GM21576 (cell line): ENCODE measurements around the gene PLA2G4F.

Experiments used
- ATAC-seq: cut with Tn5 transposase; IDR thresholded peaks from one replicate; pipeline ENCODE4 v1.9.1; 2021; ENCODE audit warnings: mild to moderate bottlenecking, moderate library complexity; ENCODE audit not compliant: unreplicated experiment

The PLA2G4F gene

DNA sequence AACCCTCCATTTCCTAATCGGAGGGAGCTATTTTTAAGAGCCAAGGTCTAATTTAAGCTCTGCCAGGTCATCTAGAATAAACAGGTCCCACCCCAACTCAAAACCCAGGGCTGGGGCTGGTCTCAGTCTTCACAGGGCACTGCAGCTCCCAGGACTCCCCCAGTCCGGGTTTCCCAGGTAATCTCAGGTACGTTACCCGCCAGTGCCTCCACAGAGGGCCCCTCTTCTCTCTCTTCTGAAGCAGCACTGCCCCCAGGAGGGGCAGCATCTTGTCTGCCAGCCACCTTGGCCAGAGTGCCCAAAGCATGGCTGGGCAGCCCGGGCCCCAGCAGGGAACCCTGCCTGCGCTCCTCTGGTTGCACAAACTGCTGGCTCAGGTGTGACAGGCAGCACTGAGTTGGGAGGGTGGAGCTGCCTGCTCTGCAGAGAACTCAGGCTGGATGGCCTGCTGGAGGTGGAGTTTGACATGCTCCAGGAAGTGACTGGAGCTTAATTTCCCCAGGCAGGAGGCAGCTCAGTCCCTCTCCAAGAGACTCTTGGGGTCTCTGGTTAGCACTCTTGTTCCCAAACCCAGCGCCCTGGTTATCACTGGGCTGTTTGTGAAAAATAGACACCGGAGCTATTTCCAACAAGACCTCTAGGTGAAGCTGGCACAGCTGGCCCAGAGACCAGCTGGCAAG, at the start of gene PLA2G4F:
Gene PLA2G4F (minus strand): TSS at position 394 of the 680 bp plus-strand sequence. CDS start 87 bp downstream, at position 307.
- ATAC-seq, result no peak

- no peak for ATAC-seq
These were observed 47.5 kb upstream of the PLA2G4F start for GRCh38 chr15:42203891-42204290.

DNA sequence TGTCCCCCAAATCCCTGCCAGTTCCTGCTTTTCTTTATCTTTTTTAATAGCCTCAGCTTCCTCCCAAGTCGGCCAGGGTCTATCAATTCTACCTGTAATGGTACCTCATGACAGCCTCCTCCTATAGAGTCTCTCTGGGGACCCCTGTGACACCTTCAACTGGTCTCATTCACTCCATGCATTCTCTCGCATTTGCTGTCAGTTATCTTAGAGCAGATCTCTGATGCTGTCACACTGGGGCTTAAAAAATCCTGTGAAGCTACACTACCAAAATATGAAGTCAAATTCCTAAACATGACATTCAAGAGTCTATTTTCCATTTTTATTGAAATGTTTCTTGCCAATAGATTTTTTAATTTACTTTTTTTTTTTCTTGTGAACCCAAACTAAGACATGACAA, 46.2 kb upstream of the PLA2G4F start:
- no peak for ATAC-seq

GRCh38 chr15:42201801-42202200, 45.4 kb upstream of the PLA2G4F start:
- no peak for ATAC-seq

DNA sequence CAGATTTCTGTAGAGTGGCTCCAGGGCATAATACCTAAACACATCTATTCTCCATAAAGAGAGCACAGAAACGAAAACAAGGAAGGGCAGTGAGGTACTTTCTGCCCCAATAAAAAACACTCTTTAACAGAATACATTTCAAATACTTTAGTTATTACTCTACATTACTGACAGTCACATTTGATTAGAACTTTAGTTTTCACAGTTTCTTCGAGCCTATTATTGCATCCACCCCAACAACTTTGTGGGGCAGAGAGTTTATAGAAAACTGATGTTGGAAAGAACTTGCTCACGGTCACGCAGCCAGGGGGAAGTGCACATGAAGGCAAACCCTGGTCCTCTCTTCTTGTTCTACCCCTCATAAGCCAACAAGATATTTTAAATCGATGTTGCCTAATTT, 42.7 kb upstream of the PLA2G4F start:
- ATAC-seq, result no peak

DNA sequence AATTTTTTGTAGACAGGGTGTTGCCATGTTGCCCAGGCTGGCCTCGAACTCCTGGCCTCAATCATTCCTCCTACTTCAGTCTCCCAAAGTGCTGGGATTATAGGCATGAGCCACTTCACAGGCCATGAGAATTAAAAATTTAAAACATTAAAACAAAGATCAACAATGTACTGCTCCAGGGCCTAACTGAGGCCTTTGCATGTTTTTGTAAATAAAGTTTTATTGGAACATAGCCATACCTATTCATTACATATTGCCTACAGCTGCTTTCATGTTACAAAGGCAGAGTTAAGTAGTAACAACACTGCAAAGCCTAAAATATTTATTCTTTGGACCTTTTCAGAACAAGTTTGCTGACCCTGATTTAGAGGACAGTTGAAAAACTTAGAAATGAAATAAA, 42.1 kb upstream of the PLA2G4F start:
- no peak for ATAC-seq

DNA sequence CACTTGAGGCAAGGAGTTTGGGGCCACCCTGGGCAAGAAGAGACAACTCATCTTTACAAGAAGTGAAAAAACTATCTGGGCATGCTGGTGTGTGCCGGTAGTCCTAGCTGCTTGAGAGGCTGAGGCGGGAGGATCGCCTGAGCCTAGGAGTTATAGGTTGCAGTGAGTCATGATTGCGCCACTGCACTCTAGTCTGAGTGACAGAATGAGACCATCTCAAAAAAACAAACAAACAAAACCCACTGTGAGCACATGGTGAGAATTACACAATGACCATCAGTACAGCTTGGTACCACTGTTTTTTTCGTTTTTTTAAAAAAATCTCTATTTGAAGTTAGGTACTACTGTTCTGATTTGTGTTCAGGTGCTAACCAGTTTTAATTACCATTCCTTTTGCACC, 38.1 kb upstream of the PLA2G4F start:
- ATAC-seq, result no peak

GRCh38 chr15:42193383-42193782, 36.9 kb upstream of the PLA2G4F start:
- no peak for ATAC-seq

GRCh38 chr15:42191610-42192346, 35.3 kb upstream of the PLA2G4F start:
- no peak for ATAC-seq

DNA sequence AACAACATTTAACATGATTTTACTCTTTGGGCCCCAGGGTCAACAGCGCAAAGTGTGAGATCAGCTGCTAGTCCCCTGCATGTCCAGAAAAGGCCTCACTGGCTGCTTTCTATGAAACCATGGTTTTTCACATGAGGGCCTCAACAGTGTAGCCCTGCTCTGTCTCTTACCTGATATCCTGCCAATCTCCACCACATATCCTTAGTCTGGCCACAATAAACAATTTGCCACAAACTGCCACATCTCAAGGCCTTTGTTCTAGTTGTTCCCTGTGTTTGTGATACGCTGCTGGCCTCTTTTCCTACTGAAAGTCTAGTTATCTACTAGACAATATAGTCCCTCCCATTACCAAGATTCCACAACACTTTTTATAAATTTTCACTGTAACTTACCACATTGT, 33.9 kb upstream of the PLA2G4F start:
- ATAC-seq, result no peak

DNA sequence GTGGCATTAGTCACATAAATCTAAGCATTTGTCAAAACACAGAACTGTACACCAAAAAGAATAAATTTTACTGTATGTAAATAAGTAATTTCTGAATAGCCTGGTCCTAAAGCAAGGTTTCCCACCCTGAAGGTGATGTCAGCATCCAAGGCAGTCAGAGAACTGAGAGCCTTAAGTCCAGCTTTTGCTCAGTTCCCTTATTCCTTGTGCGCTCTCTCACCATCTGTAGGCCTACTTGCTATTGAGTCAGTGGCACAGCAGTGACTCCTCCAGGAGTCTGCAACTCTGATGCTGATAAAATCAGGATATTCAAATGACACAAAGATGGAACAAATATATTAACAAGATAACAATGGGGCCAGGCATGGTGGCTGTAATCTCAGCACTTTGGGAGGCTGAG, 29.4 kb upstream of the PLA2G4F start:
- ATAC-seq, result no peak

- no peak for ATAC-seq
These were observed 28.3 kb upstream of the PLA2G4F start for GRCh38 chr15:42184736-42185135.

- ATAC-seq, result no peak
These were observed 27.9 kb upstream of the PLA2G4F start for GRCh38 chr15:42184296-42184695.

DNA sequence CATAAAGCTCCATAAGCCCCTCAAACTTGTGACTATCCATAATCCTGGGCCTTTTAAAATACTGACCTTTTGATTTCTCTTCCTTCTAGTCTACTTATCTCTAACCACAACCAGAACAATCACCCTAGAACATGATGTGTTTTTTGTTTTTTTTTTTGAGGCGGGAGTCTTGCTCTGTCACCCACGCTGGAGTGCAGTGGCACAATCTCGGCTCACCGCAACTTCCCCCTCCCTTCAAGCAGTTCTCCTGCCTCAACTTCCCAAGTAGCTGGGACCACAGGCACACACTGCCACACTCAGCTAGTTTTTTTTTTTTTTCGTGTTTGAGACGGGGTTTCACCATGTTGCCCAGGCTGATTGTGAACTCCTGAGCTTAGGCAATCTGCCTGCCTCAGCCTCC, 26.5 kb upstream of the PLA2G4F start:
- no peak for ATAC-seq

DNA sequence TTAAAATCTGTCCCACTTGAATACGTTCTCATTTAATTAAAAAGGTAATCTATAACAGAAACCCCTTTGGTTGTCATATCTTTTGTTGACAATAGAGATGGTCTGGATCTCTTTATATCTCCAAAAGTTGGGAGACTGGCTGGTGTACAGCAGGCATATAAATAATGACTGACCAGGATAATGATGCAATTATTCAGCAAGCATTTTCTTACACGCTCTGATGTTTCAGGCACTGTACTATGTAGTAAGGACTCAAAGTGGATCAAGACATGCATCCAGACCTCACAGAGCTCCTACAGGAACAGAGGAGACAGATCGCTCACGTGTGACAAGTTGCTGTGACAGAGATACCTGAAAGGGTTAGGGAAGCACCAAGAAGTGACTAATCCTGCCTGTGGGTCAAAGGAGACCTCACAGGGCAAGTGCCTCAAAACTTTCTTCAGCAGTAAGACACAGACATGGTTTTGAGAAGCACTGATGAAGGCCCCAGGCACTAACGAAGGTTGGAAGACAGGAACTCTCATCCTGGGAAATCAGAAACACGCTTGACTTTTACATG, 26.0 kb upstream of the PLA2G4F start:
- no peak for ATAC-seq

DNA sequence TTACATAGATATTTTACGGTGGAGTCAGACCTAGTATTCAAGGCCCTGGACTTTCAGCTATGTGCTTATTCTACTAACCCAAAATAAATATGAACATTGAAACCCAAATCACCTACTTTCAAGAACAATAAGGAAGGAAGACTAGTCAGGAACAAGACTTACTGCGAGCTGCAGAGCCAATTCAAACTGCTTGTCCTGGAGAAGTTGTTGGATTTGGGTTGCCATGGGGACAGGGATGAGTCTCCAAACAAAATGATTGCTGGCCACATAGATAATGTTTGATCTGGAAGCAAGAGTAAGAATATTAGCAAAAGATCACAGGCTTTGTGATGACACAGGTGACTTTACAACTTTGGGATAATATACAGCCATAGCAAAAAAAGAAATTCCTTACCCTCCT, 21.6 kb upstream of the PLA2G4F start:
- no peak for ATAC-seq

- no peak for ATAC-seq
These were observed 19.2 kb upstream of the PLA2G4F start for GRCh38 chr15:42175671-42176070.

DNA sequence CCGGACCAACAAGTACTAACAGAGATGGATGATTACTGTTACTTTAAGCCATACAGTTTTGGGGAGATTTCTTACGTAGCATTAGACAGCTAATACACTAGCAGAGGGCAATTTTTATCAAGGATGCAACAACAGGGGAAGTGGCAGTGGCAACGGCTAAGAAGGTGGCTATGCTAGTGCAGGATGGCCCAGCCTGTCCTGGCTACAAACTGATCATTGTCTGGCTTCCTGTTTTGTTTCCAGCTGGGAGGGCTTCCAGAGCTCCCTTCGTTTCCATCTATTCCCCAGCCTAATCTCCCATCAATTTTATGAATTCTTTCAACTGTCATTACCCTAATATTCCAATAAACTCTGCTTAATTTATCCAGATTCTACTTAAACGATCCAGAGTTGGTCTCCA, 16.0 kb upstream of the PLA2G4F start:
- no peak for ATAC-seq

DNA sequence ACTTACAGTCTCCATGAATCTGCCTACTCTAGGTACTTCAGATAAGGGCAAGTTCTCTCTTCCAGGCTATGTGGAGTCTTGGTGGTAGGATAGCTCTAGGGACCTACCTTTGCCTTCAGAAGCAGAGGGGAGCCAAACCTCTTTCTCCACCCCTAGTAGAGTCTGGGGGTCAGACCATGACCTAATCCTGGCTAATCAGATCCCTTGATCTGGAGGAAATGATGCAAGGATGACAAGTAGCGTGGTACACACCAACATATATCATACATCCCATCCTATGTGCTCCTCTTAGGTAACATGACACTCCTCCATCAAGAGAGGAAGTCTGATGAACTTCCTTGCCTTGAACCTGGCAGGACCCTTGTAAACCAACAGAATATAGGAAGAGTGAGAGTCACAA, 15.4 kb upstream of the PLA2G4F start:
- ATAC-seq, result no peak

DNA sequence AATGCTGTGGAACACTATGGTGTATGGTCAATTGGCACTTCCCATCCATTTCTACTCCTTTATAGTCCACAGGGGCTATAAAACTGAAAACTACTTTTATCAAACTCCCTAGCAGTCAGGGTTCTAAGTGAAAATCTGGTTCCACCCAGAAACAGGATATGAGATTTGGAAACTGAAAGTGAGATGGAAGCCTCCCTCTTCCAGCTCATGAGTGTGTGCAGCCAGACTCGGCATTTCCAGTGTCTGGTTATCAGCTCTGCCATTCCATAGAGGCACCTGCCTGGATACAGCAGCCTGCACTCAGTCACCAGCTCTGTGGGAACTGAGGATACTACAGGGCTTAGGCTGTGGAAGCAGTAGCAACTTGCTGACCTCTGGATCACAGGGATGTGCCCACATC, 14.7 kb upstream of the PLA2G4F start:
- no peak for ATAC-seq

GRCh38 chr15:42166225-42166940, 9.9 kb upstream of the PLA2G4F start:
- ATAC-seq, result no peak

DNA sequence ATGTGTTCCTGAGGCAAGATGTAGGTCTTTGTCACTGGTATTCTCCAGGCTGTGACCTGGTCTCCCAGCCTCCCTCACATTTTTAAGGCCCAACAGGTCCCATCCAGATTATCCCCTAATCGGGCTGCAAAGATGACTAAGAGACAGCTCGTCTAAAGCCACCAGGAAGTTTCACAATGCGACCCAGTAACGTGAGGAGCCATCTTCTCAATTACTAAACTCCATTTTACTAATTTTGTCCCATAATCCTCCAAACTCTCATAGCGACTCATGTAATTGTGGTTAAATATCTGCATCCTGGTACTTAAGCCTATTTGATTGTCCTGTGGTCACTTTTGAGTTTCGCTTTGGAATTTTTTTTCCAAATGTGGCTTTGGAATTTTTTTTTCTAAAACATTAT, 8.7 kb upstream of the PLA2G4F start:
- no peak for ATAC-seq
